GM21723 (cell line): ENCODE measurements around the gene SLC30A7.
"Not testable (repeated sequence)": the region's sequence is repeated elsewhere in the genome, so short reads cannot be mapped to it uniquely, and the experiment has no call there.

Experiments used
- ATAC-seq: cut with Tn5 transposase; IDR thresholded peaks from one replicate; pipeline ENCODE4 v1.9.1; 2021; ENCODE audit warnings: mild to moderate bottlenecking, moderate library complexity; ENCODE audit not compliant: unreplicated experiment

The SLC30A7 gene, protein sequence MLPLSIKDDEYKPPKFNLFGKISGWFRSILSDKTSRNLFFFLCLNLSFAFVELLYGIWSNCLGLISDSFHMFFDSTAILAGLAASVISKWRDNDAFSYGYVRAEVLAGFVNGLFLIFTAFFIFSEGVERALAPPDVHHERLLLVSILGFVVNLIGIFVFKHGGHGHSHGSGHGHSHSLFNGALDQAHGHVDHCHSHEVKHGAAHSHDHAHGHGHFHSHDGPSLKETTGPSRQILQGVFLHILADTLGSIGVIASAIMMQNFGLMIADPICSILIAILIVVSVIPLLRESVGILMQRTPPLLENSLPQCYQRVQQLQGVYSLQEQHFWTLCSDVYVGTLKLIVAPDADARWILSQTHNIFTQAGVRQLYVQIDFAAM

DNA sequence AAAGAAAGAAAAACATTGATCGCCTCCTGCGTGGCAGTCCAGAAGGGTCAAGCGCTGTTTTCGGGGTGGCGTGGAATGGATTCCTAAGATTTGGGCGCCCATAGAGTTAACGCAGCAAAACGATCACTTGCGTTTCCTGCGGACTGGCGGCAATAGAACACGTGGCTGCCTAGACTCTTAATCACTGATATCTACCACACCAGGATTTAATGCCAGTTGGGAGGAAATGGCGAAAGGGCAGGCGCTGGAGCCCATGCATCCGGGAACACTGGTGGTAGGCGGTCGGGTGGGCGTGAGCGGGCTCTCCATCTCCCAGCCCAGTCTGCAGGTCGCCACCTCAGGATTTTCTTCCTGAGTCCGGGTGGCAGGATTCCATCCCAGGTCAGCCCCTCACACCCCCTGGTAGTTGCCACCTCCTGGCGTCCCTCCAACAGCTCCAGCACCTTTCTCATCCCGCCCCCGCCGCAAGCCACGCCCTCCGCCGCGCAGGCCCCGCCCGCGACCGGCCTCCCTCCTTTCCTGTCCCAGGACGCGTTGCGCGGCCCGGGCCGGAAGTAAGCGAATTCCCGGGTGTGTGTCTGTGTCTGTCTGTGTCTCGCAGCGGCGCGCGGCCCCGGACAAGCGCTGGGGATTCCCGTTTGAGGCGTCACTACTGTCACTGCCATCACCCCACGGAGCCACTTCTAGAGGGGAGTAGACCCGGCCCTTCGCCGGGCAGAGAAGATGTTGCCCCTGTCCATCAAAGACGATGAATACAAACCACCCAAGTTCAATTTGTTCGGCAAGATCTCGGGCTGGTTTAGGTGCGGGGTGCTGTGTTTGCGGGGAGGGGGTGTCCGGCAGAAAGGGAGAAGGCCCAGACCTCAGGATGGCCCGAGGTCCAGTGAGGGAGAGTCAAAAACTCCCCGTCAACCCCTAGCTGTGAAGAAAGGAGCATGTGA is at the start of gene SLC30A7:
TSS of gene SLC30A7 (plus strand) at position 551 of the 941 bp plus-strand sequence. CDS start at position 724, 173 bp downstream.
- peak; percentile 75 for ATAC-seq

DNA sequence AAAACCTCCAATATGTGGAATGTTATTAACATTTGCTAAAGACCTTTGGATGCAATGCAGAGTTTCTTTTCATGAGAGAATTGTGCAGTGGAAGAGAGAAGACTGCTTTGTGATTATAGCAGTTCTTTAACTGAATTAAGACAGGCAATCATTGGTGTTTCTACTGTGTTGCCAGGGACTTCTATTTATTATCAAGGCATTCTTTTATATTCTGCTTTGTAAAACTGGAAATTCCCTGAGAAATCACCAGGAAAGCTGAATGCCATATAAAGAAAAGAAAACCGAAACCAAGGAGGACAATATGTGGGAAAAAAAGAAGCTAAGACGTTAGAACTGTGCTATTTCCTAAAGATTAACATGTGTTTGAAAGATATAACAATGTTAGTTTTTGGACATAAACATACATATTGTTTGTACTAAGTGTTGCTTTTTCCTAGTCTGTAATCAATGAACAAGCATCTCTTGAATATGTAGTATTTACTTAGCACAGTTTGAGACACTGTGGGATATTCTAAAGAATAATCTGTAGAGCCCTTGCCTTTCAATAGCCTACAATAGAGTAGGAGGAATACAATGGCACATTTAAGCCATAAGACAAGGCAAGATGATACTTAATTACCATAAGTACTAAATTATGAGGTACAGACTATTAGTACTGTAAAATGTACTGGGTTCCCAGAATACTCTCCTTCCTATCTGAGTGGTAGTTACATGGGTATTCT is 48.4 kb upstream of the SLC30A7 start:
- ATAC-seq: no peak

DNA sequence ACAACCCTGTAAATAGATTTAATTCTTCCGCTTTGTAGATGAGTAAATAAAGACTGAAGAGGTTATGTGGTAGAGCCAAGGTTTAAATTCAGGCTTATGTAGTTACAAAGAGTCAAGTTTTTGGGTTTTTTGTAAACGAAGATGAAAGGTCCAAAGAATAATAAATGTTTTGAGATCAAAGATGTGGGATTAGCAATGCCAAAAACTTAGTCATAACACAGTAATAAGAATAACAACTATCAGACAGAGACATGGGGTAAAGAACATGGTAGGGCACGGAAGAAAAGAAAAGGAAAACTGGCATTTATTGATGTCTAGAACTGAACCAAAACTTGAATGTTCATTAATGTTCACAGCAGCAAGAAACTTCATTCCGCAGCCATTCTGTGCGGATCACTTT is 44.2 kb upstream of the SLC30A7 start:
- no peak for ATAC-seq

DNA sequence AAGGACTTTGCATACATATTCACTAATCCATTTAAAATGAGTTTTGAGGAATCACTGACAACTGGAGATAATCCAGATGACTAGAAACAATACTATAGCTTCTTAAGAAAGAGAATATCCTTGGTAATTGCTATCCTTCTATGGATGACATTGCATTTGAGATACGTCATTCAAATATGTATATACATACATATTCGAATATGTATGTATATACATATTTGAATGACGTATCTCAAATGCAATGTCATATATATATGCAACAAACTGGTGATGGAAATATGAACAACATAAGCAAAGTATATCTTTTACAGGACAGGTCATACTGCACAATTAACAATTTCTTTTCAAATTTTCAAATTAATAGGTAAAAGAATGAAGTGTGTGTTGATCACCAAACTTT is 42.9 kb upstream of the SLC30A7 start:
- no peak for ATAC-seq

DNA sequence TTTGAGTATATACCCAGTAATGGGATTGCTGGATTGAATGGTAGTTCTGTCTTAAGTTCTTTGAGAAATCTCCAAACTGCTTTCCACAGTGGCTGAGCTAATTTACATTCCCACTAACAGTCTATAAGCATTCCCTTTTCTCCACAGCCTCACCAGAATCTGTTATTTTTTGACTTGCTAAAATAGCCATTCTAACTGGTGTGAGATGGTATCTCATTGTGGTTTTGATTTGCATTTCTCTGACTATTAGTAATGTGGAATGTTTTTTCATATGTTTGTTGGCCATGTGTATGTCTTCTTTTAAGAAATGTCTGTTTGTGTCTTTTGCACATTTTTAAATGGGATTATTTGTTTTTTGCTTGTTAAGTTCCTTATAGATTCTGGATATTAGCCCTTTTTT is 40.8 kb upstream of the SLC30A7 start:
- ATAC-seq: not testable (repeated sequence)

DNA sequence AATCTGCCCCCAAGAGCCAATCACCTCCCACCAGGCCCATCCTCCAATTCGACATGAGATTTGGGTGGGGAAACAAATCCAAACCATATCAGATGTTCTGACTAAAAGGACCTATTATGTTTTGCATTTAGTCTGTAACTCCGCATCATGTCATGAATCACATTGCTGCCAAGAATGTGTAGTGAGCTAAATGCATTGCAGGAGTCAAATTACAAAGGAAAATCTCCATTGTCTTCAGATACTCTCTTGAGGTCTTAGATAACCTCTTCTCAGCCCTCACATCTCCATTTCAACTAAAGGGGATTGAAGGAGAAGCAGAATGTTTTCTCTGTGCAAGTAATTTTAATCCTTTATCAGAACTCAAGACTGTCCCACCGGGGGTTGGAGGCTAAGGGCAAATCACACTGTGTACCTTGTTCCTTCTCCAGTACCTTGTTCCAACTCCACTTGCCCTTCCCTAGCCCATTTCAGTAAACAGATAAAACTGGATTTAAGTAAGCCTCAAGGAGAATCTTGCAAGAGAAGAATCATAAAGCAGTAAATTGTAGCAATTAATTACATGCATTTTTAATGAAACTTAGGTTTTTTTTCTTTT is 35.4 kb upstream of the SLC30A7 start:
- ATAC-seq: no peak

DNA sequence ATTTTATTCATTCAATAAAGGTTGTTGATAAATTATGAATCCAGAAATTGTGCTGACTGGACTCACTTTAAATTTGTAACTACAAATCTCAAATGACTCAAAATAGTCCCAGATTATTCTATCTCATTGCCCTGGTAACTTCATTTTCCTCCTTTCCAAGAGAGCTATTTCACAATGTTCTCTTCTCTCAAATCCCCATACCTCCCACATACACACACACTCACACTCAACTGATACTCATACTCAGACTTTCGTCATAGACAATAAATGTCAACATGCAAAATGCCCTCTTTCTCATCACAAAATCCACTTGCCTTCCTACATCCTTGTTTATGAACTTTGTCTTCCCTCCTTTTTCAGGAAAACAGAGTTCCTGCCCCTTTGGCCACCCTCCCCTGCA is 34.5 kb upstream of the SLC30A7 start:
- no peak for ATAC-seq

DNA sequence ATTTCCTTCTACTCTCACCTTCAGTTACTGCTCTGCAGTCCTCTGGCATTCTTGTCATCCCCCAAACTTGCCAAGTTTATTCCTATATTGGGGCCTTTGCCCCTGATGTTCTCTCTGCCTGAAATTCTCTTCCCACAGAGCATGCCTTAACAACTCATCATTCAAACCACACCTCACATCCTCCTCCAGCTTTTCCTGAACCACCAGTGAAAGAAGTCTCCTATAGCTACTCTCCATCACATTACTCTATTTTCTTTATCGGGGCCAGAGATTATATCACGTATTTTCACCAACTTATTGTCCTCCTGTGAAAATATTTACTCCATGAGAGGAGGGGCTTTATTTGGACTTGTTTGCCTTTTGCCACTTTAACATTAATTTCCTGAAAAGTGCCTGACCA is 33.3 kb upstream of the SLC30A7 start:
- ATAC-seq: no peak

DNA sequence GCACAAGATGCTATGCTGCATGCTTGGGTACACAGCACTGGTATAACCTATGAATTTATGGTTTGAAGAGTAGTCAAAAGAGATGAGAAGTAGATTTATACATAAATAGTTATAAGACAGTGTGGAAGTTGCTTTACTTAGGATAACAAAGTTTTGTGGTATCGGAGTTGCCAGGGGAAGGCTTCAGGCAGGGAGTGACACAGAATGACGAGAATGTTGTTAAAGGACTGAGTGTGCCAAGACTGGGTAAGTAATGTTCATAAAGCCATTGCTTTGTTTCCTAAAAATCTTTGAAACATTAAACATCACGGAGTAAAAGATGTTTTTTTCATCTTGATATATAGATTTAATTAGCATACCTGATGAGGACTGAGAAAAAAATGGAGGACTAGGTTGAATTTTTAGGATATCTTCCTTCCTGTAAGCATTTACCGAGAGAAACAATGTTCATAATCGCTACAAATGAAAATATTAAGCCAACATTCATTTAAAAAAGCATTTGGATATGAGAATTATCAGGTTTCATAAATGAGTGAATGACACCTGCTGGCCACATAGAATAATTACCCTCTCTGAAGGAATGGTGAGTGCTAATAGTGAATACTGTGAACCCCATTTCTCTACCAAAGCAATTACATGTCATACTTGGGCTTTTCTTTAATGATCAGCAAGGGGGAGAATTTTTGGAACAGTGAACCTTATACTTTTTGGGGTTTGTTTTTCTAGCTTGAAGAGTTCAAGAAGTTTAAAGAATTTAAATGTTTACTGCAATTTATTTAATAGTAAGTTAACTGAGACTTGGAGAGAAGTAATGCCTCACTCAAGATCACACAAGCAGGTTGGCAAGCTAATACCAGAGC is 29.6 kb upstream of the SLC30A7 start:
- ATAC-seq: peak; percentile 55

DNA sequence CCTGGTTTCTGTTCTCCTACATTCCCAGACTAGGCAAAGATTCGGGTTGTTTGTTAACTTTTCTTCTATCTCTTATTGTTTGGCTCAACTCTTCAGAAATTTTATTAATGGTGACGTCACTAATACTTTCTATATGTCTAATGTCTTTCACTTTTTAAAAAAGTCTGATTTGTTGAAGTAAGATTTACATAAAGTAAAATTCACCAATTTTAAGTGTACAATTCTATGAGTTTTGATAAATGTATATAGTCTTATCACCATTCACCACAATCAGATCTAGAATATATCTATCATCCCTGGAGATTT is 29.0 kb upstream of the SLC30A7 start:
- ATAC-seq: no peak

DNA sequence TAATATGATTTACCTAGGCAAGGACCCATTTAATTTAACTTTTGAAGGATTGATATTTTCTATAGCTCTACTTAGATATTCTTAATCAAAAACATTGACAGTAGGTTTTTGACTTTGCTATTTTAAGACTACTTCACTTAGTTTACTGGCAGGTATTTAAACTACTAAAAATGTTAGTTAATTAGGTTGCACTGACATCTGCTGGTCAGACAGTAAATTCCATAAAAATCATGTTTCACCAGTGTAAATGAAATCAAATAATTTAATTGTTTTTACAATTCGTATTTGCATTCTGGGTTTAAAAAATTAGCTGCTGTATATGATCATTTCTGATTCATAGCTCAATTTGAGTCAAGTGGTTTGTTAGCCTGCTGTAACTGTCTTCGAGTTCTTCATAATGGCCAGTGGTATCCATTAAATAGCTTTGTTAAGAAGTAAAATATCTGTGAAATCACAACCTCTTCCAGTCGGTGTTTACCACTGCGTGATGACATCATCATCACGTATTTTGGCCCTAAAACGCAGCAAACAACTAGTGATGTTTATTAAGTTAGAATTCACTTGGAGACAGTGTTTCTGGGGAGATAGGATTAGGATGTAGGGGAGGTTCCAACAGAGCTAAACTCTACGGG is 27.4 kb upstream of the SLC30A7 start:
- ATAC-seq: peak; percentile 60

DNA sequence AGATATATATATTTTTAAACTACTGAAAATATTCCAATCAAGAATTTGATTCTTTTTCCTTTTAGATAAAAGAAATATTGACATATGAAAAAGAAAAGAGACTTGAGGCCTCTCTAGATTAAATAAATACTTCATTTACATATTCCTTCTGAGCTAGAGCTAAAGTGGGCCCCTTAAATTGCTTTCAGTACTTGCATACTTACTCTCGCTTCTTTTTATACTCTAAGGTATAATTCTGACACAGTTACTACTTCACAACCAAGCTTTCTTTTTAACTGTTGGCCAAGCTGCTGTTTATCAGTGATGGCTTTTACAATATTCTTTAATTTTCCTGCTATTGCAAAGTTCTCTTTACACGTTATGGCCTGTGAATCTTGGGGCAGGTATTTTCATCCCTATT is 25.9 kb upstream of the SLC30A7 start:
- peak; percentile 53 for ATAC-seq

DNA sequence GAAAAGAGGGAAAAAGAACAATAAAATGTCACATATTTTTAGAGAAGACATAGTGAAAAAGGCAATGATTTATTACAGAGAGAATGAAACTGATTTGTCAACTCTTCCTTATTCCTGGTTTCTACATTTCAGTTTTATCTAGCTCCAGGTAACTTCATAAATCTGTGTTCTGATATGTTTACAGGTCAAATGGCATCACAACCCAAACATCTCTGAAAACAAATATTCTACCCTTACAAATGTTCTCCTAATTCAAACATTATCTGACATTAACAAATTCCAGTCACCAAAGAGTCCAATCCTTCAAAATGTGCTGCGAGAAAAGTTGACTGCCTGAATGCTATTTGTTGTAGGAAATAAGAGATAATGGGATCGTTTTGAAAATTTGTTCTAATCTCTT is 21.5 kb upstream of the SLC30A7 start:
- ATAC-seq: no peak

DNA sequence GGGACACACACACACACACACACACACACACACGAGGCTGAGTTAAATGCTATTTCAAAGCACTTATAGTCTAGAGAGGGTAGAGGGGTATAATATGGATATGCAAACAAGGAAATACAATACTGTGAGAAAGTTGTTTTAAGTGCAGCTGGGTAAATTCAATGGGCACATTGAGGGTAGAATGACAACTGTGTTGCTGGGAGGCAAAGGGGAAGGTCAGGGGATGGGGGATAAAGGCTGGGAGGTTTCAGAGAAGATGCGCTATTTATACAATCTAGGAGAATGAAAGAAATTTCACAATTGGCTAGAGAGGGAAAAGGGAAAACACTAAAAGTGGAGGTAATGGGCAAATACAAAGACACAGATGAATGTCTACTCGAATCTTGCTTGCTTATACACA is 20.7 kb upstream of the SLC30A7 start:
- no peak for ATAC-seq

DNA sequence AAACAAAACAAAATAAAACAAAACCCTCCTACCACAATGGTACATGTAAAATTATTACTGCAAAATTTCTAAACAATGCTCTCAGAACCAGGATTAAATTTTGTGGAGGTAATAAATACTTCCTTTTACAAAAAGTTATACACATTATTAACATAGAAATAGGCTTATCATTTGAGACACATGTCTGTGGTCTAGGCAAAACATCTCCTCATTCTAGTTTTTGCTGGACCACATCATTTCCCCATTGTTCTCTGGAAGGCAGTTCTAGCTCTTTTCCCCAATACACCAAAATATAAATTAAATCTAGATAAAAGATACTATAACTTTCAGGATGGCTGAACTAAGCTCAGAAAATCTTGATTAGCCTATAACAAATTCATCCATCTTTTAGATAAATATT is 19.6 kb upstream of the SLC30A7 start:
- ATAC-seq: no peak

DNA sequence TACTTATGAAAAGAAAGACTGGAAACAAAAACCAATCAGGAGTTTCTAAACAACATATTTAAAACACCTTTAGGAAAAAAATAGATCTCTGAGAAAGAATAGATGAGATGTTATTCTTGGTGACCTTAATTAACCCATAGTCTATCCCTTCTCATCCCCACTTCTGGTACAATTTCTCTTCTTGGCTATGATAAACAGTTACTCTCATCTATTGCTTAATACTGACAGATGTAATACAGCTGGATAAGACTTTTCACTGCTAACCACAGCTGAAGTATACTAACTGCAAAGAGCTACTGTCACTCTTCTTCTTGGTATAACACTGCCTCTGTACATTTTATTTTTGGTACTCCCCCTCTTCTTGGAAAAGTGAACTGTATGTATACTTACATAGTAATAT is 16.5 kb upstream of the SLC30A7 start:
- no peak for ATAC-seq

DNA sequence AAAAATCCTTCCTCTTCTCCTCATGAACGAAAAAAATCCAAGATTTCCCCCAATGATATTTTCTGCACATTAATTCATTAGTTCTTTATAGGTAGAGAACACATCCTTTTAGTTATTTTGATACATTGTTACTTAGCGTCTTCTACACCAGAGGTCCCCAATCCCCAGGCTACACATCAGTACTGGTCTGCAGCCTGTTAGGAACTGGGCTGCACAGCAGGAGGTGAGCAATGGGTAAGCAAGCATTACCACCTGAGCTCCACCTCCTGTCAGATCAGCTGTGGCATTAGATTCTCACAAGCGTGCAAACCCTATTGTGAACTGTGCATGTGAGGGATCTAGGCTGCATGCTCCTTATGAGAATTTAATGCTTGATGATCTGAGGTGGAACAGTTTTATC is 14.2 kb upstream of the SLC30A7 start:
- ATAC-seq: no peak

DNA sequence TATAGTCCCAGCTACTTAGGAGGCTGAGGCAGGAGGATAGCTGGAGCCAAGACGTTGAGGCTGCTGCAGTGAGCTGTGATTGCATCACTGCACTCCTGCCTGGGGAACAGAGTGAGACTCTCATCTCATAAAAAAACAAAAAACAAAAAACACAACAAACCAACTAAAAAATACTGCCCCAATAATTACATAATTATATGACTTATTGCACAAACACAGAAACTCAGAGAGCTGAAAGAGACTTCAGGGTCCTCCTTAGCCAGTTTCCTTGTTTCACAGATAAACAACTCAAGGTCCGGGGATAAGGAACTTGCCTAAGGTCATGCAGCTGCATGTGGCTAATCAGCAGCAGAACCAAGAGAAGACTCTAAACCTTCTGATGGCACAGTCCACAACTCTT is 13.2 kb upstream of the SLC30A7 start:
- no peak for ATAC-seq

DNA sequence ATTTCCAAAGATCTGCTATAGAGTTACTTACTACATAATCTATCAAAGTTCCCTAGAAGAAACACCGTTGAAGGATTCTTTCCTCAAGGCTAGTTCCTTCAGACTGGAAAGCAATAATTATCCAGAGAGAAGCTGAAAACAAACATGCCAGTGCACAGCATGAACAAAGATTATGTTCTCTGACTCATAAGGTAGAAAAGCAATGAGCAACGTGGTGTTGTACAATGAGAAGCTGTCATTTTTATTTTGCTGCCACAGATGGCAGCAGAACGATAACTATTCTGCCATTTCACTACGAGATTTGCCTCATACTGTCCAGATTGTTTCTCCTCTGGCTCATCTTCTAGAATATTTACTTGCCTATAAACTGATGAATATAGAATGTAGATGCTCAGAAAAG is 11.9 kb upstream of the SLC30A7 start:
- ATAC-seq: no peak

DNA sequence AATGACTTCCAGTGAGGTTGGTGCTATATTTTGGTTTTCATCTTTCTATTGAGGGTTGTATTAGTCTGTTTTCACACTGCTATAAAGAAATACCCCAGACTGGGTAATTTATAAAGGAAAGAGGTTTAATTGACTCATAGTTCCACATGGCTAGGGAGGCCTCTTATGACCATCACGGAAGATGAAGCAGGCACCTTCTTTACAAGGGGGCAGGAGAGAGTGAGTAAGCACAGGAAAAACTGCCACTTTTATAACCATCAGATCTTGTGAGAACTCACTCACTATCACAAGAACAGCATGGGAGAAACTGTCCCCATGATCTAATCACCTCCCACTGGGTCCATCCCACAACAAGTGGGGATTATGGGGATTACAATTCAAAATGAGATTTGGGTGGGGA is 6.9 kb upstream of the SLC30A7 start:
- not testable (repeated sequence) for ATAC-seq
